SK-N-SH treated with all-trans-retinoic acid at 6 μM for 48 hours (cell line): ENCODE data around the gene TBC1D3B.
"Not testable (repeated sequence)": the region's sequence is repeated elsewhere in the genome, so short reads cannot be mapped to it uniquely, and the experiment has no call there.

Experiments
- ATAC-seq: fragments of 200-7000 bp; cut with Tn5 transposase; 3 replicates; pipeline ENCODE4 v1.9.1; 2020; ENCODE audit warnings: mild to moderate bottlenecking, moderate library complexity
- ARNTL ChIP-seq: fragments of 450-650 bp; formaldehyde crosslinking; IDR thresholded peaks from 2 replicates; pipeline ENCODE4 v1.5.0; 2020; ENCODE audit warnings: low read depth, mild to moderate bottlenecking, moderate library complexity, borderline replicate concordance
- BACH2 ChIP-seq: fragments of 250-450 bp; sonication (Bioruptor Pico); IDR thresholded peaks from 2 replicates; pipeline ENCODE4 v1.9.0; 2021; ENCODE audit warnings: mild to moderate bottlenecking, borderline replicate concordance
- CSDC2 ChIP-seq: fragments of 250-450 bp; sonication (Bioruptor Pico); IDR thresholded peaks from 2 replicates; pipeline ENCODE4 v1.5.0; 2020; ENCODE audit warnings: mild to moderate bottlenecking, moderate library complexity
- CSRNP3 ChIP-seq: fragments of 250-450 bp; sonication (Bioruptor Pico); IDR thresholded peaks from 2 replicates; pipeline ENCODE4 v1.5.1; 2021; ENCODE audit warnings: mild to moderate bottlenecking, moderate library complexity
- ESRRG ChIP-seq: fragments of 250-450 bp; sonication (Bioruptor Pico); IDR thresholded peaks from 2 replicates; pipeline ENCODE4 v1.6.1; 2021; ENCODE audit warnings: mild to moderate bottlenecking
- OSR1 ChIP-seq: fragments of 250-450 bp; sonication (Bioruptor Pico); IDR thresholded peaks from 2 replicates; pipeline ENCODE4 v1.8.0; 2022; ENCODE audit warnings: moderate library complexity, mild to moderate bottlenecking, inconsistent platforms
- PATZ1 ChIP-seq: fragments of 250-450 bp; sonication (Bioruptor Pico); IDR thresholded peaks from 2 replicates; pipeline ENCODE4 v1.8.0; 2020; ENCODE audit warnings: mild to moderate bottlenecking, moderate library complexity, borderline replicate concordance
- POU6F1 ChIP-seq: fragments of 250-450 bp; sonication (Bioruptor Pico); IDR thresholded peaks from 2 replicates; pipeline ENCODE4 v1.8.0; 2021; ENCODE audit warnings: low read depth, mild to moderate bottlenecking, moderate library complexity, borderline replicate concordance
- PPARA ChIP-seq: fragments of 250-450 bp; sonication (Bioruptor Pico); IDR thresholded peaks from 2 replicates; pipeline ENCODE4 v1.5.0; 2020; ENCODE audit warnings: mild to moderate bottlenecking, borderline replicate concordance
- TCF4 ChIP-seq: fragments of 250-450 bp; sonication (Bioruptor Pico); IDR thresholded peaks from 2 replicates; pipeline ENCODE4 v1.8.0; 2021; ENCODE audit warnings: mild to moderate bottlenecking, moderate library complexity, borderline replicate concordance
- TSHZ2 ChIP-seq: fragments of 250-450 bp; sonication (Bioruptor Pico); IDR thresholded peaks from 2 replicates; pipeline ENCODE4 v1.5.0; 2020; ENCODE audit warnings: mild to moderate bottlenecking, moderate library complexity
- ZC3H10 ChIP-seq: fragments of 250-450 bp; sonication (Bioruptor Pico); IDR thresholded peaks from 2 replicates; pipeline ENCODE4 v1.5.1; 2021; ENCODE audit warnings: mild to moderate bottlenecking, moderate library complexity
- ZNF565 ChIP-seq: fragments of 450-650 bp; formaldehyde crosslinking; conservative IDR thresholded peaks from 2 replicates; pipeline ENCODE4 v1.5.0; 2020; ENCODE audit warnings: low read depth, mild to moderate bottlenecking, moderate library complexity
- ZNF70 ChIP-seq: fragments of 450-650 bp; formaldehyde crosslinking; IDR thresholded peaks from 2 replicates; pipeline ENCODE4 v1.5.0; 2020; ENCODE audit warnings: mild to moderate bottlenecking, moderate library complexity
- ZNF8 ChIP-seq: fragments of 450-650 bp; formaldehyde crosslinking; IDR thresholded peaks from 2 replicates; pipeline ENCODE4 v1.5.0; 2020; ENCODE audit warnings: mild to moderate bottlenecking, moderate library complexity

TBC1D3B gene

GRCh38 chr17:36196131-36196486 lies 19.7 kb upstream of the TBC1D3B start:
- no peak for ATAC-seq
- TF ChIP-seq ZNF70 (CRISPR knock-in tag): no peak
- no peak for TF ChIP-seq PATZ1 (CRISPR knock-in tag)
- TF ChIP-seq ARNTL (CRISPR knock-in tag): no peak
- no peak for TF ChIP-seq ESRRG
- TF ChIP-seq TCF4: no peak
- no peak for TF ChIP-seq ZC3H10
- no peak for TF ChIP-seq POU6F1
- no peak for TF ChIP-seq OSR1 (CRISPR knock-in tag)
- TF ChIP-seq ZNF8: no peak

- TF ChIP-seq ZNF8: no peak
- no peak for TF ChIP-seq TSHZ2 (CRISPR knock-in tag)
- TF ChIP-seq ZNF565 (CRISPR knock-in tag): no peak
- TF ChIP-seq ARNTL (CRISPR knock-in tag): no peak
- no peak for TF ChIP-seq CSRNP3
- TF ChIP-seq BACH2 (CRISPR knock-in tag): no peak
- ATAC-seq: no peak
Measured at GRCh38 chr17:36195434-36196130, 19.1 kb upstream of the TBC1D3B start.

GRCh38 chr17:36194832-36195433 lies 18.5 kb upstream of the TBC1D3B start:
- not testable (repeated sequence) for ATAC-seq

GRCh38 chr17:36194147-36194831 lies 17.9 kb upstream of the TBC1D3B start:
- not testable (repeated sequence) for ATAC-seq

- ATAC-seq: no peak
- TF ChIP-seq POU6F1 (no peak), PPARA (no peak), CSDC2 (CRISPR knock-in tag) (no peak), ZNF70 (CRISPR knock-in tag) (no peak), PATZ1 (CRISPR knock-in tag) (no peak), TSHZ2 (CRISPR knock-in tag) (no peak)
Measured at GRCh38 chr17:36193216-36193775, 16.9 kb upstream of the TBC1D3B start.
